HG03039 (cell line): ENCODE measurements around the gene FLT3.
"Not testable (repeated sequence)": the region's sequence is repeated elsewhere in the genome, so short reads cannot be mapped to it uniquely, and the experiment has no call there.

Experiments used
- ATAC-seq: cut with Tn5 transposase; IDR thresholded peaks from one replicate; pipeline ENCODE4 v1.9.1; 2021; ENCODE audit warnings: mild to moderate bottlenecking, moderate library complexity; ENCODE audit not compliant: unreplicated experiment

The FLT3 gene

GRCh38 chr13:28100150-28101121 lies at the start of gene FLT3:
Gene FLT3, minus strand, starts transcription at chr13:28100576. Its CDS starts 66 bp downstream, at chr13:28100510.
- ATAC-seq = peak; percentile 61

- no peak for ATAC-seq
Observed at GRCh38 chr13:28147495-28147894, 47.1 kb upstream of the FLT3 start.

DNA sequence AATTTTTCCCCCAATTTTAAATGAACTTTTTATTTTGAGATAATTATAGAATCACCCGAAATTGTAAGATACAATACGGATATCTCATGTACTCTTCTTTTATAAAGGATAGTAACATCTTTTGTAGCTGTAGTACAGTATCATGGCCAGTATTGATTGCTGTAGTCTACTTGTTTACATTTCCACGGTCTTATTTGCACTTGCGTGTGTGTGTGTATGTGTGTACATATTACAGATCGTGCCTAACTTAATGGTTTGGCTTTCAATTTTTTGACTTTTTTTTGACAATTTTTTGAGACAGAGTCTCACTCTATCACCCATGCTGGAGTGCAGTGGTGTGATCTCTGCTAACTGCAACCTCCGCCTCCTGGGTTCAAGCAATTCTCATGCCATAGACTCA lies 44.7 kb upstream of the FLT3 start:
- no peak for ATAC-seq

- ATAC-seq = not testable (repeated sequence)
Observed at GRCh38 chr13:28141542-28141941, 41.2 kb upstream of the FLT3 start.

DNA sequence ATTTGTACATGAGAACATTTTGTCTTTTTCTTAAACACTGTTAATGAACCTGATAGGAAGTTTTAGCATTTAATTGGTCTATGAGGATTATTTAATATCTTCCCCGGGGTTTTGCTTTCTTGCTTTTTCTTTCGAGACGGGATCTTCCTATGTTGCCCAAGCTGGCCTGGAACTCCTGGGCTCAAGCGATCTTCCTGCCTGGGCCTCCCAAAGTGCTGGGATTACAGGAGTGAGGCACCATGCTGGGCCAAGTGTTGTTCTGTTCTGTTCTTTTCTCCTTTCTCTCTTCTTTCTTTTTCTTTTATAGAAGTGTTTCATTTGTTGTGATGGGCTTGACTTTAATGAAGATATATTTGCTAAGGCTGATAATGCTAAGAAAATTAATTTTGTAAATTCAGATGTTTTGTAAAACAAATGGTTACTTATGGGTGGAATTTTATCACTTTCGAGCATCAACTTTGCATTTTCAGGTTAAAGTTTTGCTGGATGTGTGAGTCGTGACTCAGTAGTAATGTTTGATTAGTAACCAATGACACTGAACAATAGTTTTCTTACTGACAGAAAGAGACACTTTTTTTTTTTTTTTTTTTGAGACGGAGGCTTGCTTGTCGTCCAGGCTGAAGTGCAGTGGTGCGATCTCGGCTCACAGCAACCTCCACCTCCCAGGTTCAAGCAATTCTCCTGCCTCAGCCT lies 40.2 kb upstream of the FLT3 start:
- no peak for ATAC-seq

- ATAC-seq = peak; percentile 44
Observed at GRCh38 chr13:28138756-28139470, 38.5 kb upstream of the FLT3 start.

DNA sequence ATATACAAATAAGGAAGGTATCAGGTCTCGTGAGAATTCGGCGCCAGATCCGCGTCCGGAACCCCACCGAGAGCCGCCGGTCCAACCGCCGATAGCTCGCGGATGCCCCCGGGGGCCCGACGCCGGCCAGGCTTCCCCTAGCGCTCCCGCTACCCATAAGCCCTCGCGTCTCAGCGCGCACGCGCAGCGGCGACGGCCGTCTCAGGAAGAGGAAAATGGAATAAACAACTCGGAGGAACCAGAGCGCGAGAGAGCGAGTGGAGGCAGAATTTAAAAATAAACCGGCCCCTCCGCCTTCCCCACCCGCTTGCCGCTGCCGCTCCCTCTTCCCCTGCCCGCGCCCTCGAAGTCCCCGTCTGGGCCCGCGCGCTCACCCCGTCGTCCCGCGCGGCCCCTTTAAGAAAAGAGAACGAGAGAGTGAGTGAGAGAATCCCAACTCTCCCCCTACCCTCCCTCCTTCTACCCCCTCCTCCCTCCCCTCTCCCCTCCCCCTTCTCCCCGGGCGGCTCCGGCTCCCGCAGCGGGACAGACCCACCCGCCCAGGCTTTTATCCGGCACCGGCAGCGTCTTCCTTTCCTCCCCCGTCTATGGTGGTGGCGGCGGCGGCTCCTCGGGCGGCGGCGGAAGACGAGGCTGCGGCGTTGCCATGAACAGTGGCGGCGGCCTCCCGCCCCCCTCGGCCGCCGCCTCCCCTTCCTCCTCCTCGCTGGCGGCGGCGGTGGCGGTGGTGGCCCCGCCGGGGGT lies 37.8 kb upstream of the FLT3 start, which contains the start of gene PAN3:
TSS of gene PAN3 (plus strand) at position 534 of the 744 bp plus-strand sequence. CDS start at position 647, 113 bp downstream.
- ATAC-seq = peak; percentile 57

DNA sequence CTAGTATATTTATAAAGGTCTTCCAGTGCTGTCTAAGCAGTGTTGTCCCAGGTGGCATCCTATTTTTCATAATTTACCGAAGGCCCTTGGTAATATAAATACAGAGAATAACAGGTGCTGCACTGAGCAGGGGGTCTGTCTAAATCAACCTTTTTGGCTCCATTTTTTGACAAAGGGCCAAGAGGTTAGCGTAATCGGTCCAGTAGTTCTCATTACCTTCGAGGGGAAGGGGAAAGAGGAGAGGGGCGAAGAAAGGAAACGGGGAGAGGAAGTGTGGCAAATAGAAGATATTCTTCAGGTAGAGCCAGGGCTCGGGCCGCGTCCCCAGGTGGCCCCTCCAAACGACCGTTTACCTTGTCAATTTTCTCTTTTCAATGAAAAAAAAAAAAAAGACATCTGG lies 37.2 kb upstream of the FLT3 start:
- ATAC-seq = no peak

GRCh38 chr13:28136916-28137315 lies 36.5 kb upstream of the FLT3 start:
- no peak for ATAC-seq

DNA sequence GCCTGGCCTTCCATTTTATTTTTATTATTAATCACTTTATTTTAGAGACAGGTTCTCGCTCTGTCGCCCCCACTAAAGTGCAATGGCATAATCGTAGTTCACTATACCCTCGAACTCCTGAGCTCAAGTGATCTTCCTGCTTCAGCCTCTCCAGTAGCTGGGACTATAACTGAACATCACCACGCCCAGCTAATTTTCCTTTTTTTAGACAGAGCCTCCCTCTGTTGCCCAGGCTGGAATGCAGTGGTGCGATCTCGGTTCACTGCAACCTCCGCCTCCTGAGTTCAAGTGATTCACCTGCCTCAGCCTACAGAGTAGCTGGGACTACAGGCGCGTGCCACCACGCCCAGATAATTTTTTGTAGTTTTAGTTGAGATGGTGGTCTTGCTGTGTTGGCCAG lies 31.3 kb upstream of the FLT3 start:
- no peak for ATAC-seq

DNA sequence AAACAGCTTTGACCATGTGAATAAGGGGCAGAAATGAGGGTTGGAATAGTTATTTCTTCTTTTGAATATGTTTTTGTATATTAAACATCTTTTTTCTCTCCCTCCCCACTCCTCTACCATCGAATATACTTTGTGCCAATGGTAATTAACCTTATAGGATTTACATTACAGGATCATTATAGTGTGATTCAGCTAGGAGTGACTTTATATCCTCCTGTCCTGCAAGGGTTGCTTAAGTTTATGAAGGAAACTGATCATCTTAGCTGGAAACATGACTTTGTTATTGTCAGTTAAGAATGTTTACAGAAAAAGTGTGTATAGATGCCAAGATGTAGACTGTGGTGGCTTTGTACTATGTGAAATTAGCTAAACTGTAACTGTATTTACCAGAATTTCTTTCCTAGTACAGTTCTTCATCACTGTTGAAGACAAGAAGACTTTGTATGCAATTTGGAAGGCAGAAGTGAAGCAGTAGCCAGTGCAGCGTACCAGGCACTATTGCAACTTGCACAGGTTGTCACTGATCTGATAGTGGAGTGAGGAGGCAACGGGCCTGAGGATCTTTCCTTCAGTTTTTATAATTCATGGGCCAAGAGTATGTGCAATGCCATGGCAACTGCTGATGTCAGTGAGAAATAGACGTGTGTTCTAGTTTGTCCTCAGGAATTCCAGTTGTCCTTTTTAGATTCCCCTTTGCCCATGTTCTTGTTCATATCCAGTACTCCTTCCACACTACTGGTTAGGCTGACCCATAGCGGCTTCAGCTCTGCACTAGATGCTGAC lies 29.7 kb upstream of the FLT3 start:
- no peak for ATAC-seq

GRCh38 chr13:28128926-28129325 lies 28.6 kb upstream of the FLT3 start:
- no peak for ATAC-seq

- no peak for ATAC-seq
Observed at GRCh38 chr13:28128030-28128429, 27.7 kb upstream of the FLT3 start.

DNA sequence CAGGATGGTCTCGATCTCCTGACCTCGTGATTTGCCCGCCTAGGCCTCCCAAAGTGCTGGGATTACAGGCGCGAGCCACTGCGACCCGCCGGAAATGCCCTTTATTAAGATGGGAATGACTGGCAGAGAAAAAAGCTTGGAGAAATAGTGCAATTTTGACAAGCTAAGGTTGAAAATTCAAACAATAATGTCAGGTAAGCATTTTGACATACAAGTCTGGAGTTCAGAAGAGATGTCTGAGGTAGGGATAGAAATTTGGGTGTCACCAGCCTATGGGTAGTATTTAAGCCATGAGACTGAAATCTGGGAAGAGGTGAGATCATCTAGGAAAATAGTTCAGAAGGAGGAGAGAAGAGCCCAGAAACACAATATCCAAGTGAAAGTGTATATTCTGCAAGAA lies 20.8 kb upstream of the FLT3 start:
- no peak for ATAC-seq

DNA sequence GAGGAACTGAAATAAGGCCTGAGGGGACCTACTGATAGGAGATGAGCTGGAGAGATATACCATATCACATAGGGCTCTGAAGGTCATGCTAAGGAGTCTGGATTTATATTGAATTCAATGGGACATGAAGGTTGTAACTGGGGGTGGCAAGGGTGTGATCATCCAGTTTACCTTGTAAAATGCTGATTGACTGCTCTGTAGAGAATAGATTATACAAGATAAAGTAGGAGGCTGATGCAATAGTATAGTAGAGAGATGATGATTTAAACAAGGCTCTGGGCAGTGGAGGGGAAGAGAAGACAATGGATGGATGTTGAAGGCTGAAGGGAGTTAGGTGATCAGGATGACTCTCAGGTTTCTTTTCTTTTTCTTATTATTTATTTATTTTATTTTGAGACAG lies 19.9 kb upstream of the FLT3 start:
- ATAC-seq = no peak

DNA sequence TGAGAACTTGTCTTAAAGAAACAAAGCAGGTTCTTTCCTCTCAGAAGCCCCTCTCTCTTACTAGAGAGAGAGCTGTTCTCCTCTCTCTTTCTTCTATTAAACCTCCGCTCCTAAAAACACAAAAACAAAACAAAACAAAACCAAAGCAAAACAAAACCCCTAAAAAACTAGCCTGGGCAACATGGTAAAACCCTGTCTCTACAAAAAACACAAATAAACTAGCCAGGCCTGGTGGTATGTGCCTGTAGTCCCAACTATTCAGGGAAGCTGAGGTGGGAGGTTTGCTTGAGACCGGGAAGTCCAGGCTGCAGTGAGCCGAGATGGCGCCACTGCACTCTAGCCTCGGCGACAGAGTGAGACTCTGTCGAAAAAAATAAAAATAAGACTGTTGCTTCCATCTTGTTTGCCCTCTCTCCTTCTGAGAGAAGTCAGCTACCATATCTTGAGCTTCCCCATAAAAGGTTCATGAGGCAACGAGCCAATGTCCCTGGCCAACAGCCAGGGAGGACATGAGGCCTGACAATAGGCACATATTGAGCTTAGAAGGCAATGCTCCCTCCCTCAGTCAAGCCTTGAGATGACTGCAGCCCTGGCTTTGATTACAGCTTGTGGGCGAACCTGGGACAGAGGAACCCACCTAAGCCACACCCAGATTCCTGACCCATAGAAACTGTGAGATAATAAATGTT lies 17.5 kb upstream of the FLT3 start:
- no peak for ATAC-seq

DNA sequence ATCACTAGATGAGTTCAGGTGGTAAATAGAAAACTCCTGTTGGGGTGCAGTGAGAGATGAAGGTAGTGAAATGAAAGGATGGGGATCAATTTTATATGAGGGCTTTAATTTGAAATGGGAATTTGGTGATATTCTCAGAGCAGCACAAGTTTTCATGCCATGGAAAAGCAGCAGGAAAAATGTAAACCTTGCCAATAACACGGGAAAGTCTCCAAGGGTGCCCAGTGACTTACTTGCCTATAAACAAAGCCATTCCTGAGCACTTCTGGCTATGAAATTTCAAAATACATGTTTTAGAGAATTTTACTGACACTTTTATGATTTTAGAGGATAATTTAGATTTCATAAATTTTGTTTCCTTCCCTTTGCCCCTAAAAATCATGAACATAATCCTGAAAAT lies 16.4 kb upstream of the FLT3 start:
- no peak for ATAC-seq

- no peak for ATAC-seq
Observed at GRCh38 chr13:28110414-28110813, 10.0 kb upstream of the FLT3 start.

GRCh38 chr13:28106976-28107375 lies 6.6 kb upstream of the FLT3 start:
- ATAC-seq = no peak
